Stimulated activated CD4-positive, alpha-beta T cell treated with anti-CD3 and anti-CD28 coated beads, Interleukin-1b, Interleukin-23, amount 100 ng/mL, for 1 hour (primary cell): ENCODE data around the gene FBXO15.

Source experiments
- DNase-seq, 2 donors: peaks; one replicate each; pipeline ENCODE4 v3.0.0-alpha.2; 2020; ENCODE audit warnings: low read depth in 2 of 2

Gene FBXO15

GRCh38 chr18:74147779-74148542 lies at the start of gene FBXO15, which contains the start of gene TIMM21:
FBXO15 (minus strand) TSS chr18:74147834; CDS start chr18:74147785, 49 bp downstream.
TIMM21 (plus strand) TSS chr18:74148523; CDS start chr18:74148809, 286 bp downstream.
- peak; percentile 83 to 89 for DNase-seq

GRCh38 chr18:74196220-74197119 lies 48.8 kb upstream of the FBXO15 start:
- DNase-seq: peak; percentile 8 to 15

- DNase-seq: no peak
Observed at GRCh38 chr18:74194691-74195090, 47.1 kb upstream of the FBXO15 start.

GRCh38 chr18:74191577-74191976 lies 43.9 kb upstream of the FBXO15 start:
- no peak for DNase-seq

GRCh38 chr18:74190086-74190485 lies 42.5 kb upstream of the FBXO15 start:
- DNase-seq: no peak

- no peak for DNase-seq
Observed at GRCh38 chr18:74186661-74187060, 39.0 kb upstream of the FBXO15 start.

GRCh38 chr18:74185860-74186259 lies 38.2 kb upstream of the FBXO15 start:
- no peak for DNase-seq

- DNase-seq: no peak
Observed at GRCh38 chr18:74184875-74185274, 37.2 kb upstream of the FBXO15 start.

GRCh38 chr18:74183130-74183529 lies 35.5 kb upstream of the FBXO15 start:
- DNase-seq: no peak

- no peak for DNase-seq
Observed at GRCh38 chr18:74182335-74182734, 34.7 kb upstream of the FBXO15 start.

- no peak for DNase-seq
Observed at GRCh38 chr18:74179623-74180199, 32.1 kb upstream of the FBXO15 start.

GRCh38 chr18:74178884-74179283 lies 31.2 kb upstream of the FBXO15 start:
- no peak for DNase-seq

- DNase-seq: no peak
Observed at GRCh38 chr18:74175658-74176057, 28.0 kb upstream of the FBXO15 start.

- DNase-seq: no peak
Observed at GRCh38 chr18:74173434-74173750, 25.8 kb upstream of the FBXO15 start.

- no peak for DNase-seq
Observed at GRCh38 chr18:74172697-74173433, 25.2 kb upstream of the FBXO15 start.

GRCh38 chr18:74171910-74172606 lies 24.4 kb upstream of the FBXO15 start:
- no peak for DNase-seq

GRCh38 chr18:74166386-74166785 lies 18.8 kb upstream of the FBXO15 start:
- no peak for DNase-seq

- DNase-seq: no peak
Observed at GRCh38 chr18:74163019-74163660, 15.5 kb upstream of the FBXO15 start.

- DNase-seq: no peak
Observed at GRCh38 chr18:74155276-74155675, 7.6 kb upstream of the FBXO15 start.

GRCh38 chr18:74154716-74155115 lies 7.1 kb upstream of the FBXO15 start:
- DNase-seq: no peak

- DNase-seq: no peak
Observed at GRCh38 chr18:74153793-74154192, 6.2 kb upstream of the FBXO15 start.
